Small intestine (tissue), 7 donors: ENCODE measurements around the gene PTGIS. TPM values are rescaled to one million over a fixed set of nuclear protein-coding genes. Genes with fewer than 3 reads are reported as not detected.

Experiments
- DNase-seq, 2 donors: peaks; one replicate each; pipeline versions ENCODE4 v3.0.0 to v3.0.0-alpha.2; 2013
- FAIRE-seq: peaks from 2 replicates; lab custom pipeline; 2012; peaks lifted over from hg19 to GRCh38; lab: Jason Lieb, UNC
- H3K27ac ChIP-seq, 3 donors: one replicate each; pipeline ENCODE4 v1.5.1; 2013; ENCODE audit warnings: low read length in 2 of 3, mild to moderate bottlenecking in 2 of 3, control low read depth in 1 of 3, inconsistent platforms in 1 of 3, low read depth in 1 of 3, moderate library complexity in 1 of 3
- H3K27me3 ChIP-seq, 3 donors: one replicate each; pipeline ENCODE4 v1.6.1; 2013; ENCODE audit warnings: low read length in 3 of 3, inconsistent platforms in 1 of 3; ENCODE audit not compliant: control insufficient read depth in 3 of 3, insufficient read depth in 3 of 3
- H3K36me3 ChIP-seq, 3 donors: one replicate each; pipeline ENCODE4 v1.6.1; 2013; ENCODE audit warnings: low read length in 3 of 3, inconsistent platforms in 1 of 3, low read depth in 1 of 3, mild to moderate bottlenecking in 1 of 3, moderate library complexity in 1 of 3; ENCODE audit not compliant: control insufficient read depth in 3 of 3, insufficient read depth in 2 of 3
- H3K4me1 ChIP-seq, 3 donors: one replicate each; pipeline ENCODE4 v1.6.1; 2013; ENCODE audit warnings: low read length in 2 of 3, inconsistent platforms in 1 of 3, low read depth in 1 of 3, mild to moderate bottlenecking in 1 of 3, moderate library complexity in 1 of 3; ENCODE audit not compliant: control insufficient read depth in 3 of 3, insufficient read depth in 2 of 3
- H3K4me3 ChIP-seq, 3 donors: one replicate each; pipeline ENCODE4 v1.5.1; 2013; ENCODE audit warnings: low read length in 3 of 3, control low read depth in 1 of 3, inconsistent platforms in 1 of 3, low read depth in 1 of 3, mild to moderate bottlenecking in 1 of 3, moderate library complexity in 1 of 3
- H3K9me3 ChIP-seq, 2 donors: one replicate each; pipeline ENCODE4 v1.6.1; 2013; ENCODE audit warnings: low read depth in 1 of 2, low read length in 1 of 2; ENCODE audit not compliant: control insufficient read depth in 2 of 2, insufficient read depth in 1 of 2
- WGBS, 3 donors: extraction: QIAGEN DNeasy Blood & Tissue Kit; methylation state at CpG; one replicate each; pipeline ENCODE4 v1.1.7; 2013; 5-methylcytosine and 5-hydroxymethylcytosine counted together
- polyA plus RNA-seq, 4 donors: library from polyadenylated mRNA; stranded (reverse) in 3 of 4; unstranded in 1 of 4; fragments of 200-250 nt in 3 of 4; fragments of 120-200 nt in 1 of 4; gene quantifications; one replicate each; pipeline versions ENCODE4 v1.2.1 to v1.2.3, GENCODE V29; 2013
- donor health status: healthy with polysubstance abuse.
- donor health status: control.
- donor health status: control.
- donor health status: Bipolar disorder and iron deficiency.
- donor health status: healthy.

PTGIS gene
- polyA plus RNA-seq, 4 donors = 0.22 to 15.1 (median 4.4) TPM

DNA sequence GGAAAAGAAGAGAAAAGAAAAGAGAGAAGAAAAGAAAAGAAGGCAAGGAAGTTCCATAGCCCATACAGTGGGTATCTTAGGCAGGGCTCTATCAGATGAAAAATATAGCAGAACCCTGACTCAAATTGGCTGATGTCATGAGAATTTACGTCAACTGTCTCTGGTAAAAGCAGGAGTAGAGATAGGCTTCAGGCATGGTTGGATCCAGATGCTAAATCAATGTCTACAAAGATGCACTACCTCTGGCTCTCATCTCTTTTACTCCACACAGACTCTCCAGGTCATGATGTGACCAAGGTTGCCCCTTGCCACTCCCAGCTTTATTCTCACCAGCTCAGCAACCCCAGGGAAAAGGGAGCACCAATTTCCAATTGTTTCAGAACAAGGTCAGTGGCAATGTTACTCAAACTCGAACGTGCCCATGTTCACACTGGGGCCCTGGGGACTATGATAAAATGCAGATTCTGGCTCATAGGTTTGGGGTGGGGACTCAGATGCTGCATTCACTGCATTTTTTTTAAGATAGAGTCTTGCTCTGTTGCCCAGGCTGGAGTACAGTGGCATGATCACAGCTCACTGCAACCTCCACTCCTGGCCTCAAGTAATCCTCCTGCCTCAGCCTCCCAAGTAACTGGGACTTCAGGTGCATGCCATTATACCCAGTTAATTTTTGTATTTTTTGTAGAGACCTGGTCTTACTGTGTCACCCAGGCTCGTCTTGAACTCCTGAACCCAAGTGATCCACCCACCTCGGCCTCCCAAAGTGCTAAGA, 33.4 kb upstream of the PTGIS start:
- no peak for FAIRE-seq

DNA sequence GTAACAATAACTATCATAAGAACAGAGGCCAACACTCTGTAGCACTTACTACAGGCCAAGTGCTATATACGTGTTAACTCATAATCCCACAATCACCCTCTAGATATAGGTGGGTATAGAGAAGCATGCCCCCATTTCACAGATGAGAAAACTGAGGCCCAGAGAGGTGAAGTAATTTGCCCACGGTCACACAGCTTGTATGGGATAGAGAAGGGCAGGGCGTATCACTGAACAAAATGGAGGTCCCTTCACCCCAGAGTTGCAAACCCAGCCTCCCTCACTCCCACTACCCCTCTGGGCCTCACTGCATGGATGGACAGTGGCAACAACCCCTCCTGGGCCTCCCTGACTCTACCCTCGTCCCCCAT, 31.8 kb upstream of the PTGIS start:
- DNase-seq (no peak), FAIRE-seq (no peak)
- Histone ChIP-seq H3K4me3 (peak overlapping the region in 1 of 3 donors; percentile 22), H3K9me3 (peaks cover 0 to 8% of the 10 kb centered on the region in 2 donors), H3K27me3 (no peaks in the 10 kb centered on the region), H3K4me1 (peaks cover 0 to 34% (median 0%) of the 10 kb centered on the region in 3 donors), H3K27ac (peak overlapping the region in 1 of 3 donors; percentile 88), H3K36me3 (peaks cover 0 to 3% (median 0%) of the 10 kb centered on the region in 3 donors)
- 92 to 97% (median 96%) methylated on average over 4 of the region's 4 CpGs for WGBS, 3 donors

More for the DNA sequence above, 33.4 kb upstream of the PTGIS start:
- WGBS, 3 donors = 79 to 90% (median 84%) methylated on average over 5 of the region's 5 CpGs
- H3K9me3 ChIP-seq = peaks cover 0 to 8% of the 10 kb centered on the region in 2 donors
- H3K4me1 ChIP-seq = peaks cover 0 to 25% (median 0%) of the 10 kb centered on the region in 3 donors
- no peak overlapping the region for H3K4me3 ChIP-seq
- H3K36me3 ChIP-seq = peaks cover 0 to 3% (median 0%) of the 10 kb centered on the region in 3 donors
- H3K27me3 ChIP-seq = no peaks in the 10 kb centered on the region
- peak overlapping the region in 1 of 3 donors; percentile 88 for H3K27ac ChIP-seq
- DNase-seq = no peak

DNA sequence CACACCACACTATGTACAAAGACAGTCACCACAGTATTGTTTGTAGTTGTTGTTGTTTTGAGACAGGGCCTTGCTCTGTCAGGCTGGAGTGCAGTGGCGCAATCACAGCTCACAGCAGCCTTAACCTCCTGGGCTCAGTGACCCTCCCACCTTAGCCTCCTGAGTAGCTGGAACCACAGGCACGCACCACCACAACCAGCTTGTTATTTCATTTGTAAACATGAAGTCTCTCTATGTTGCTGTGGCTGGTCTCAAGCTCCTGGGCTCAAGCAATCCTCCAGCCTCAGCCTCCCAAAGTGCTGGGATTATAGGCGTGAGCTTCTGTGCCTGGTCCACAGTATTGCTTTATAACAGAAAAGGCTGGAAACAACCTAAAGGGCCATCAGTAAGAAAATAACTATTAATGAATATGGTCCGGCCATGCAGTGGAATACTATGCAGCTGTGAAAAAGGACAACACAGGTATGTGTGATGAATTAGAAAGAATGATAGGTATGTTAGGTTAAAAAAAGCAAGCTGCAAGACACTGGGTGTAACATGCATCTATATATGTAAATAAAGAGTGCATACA, 30.0 kb upstream of the PTGIS start:
- Histone ChIP-seq H3K9me3 (peaks cover 0 to 8% of the 10 kb centered on the region in 2 donors), H3K27ac (no peak overlapping the region), H3K27me3 (no peaks in the 10 kb centered on the region), H3K4me1 (peaks cover 0 to 37% (median 0%) of the 10 kb centered on the region in 3 donors), H3K36me3 (peaks cover 0 to 3% (median 0%) of the 10 kb centered on the region in 3 donors), H3K4me3 (no peak overlapping the region)
- FAIRE-seq (no peak), DNase-seq (no peak)
- 84 to 97% (median 95%) methylated on average over 4 of the region's 4 CpGs for WGBS, 3 donors

DNA sequence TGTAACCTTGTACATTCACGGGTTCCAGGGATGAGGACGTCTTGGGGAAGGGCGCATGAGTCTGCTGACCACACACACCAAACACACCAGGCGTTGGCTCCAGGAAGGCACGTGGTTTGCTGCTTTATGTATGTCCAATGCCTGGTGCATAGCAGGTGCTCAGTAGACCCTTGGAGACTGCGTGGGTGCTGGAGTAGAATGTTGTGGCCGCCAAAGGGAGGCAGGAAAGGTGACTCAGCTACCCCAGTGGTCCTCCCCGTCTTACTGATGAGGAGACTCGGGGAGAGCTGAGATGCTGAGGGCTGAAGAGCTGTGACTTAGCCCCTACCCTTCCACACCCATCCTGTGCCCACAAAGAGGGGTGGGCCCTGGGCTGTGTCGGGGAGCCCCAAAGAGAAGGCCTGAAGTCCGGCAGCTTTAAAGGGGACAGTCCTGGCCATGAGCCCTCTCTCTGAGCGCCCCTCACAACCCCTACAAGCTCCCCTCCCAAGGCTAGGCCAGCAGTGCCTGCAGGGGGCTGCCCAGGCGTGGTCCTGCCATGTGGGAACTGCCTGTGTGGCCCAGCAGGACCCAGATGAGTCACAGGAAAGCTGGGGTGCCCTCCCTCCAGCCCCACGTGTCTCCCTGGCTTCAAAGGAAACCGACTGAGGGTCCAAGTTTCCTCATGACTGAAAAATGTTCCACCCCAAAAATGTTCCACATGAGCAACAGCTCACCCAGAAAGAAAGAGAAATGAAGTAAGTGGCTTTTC, 28.0 kb upstream of the PTGIS start:
- peaks cover 0 to 42% (median 2%) of the 10 kb centered on the region in 3 donors for H3K4me1 ChIP-seq
- no peak for FAIRE-seq

DNA sequence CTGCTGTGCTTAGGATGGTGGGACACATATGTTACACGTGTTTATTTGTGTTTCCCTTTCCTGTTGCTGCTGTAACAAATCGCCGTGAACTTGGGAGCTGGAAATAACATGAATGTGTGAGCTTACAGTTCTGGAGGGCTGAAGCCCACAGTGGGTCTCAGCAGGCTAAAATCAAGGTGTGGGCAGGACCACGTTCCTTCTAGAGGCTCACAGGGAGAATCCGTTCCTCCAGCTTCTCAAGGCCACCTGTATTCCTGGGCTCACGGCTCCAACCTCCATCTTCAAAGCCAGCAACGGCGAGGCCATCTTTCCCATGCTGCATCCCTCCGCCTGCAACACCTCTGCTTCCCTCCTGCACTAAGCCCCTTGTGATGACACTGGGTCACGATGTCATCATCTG, 27.4 kb upstream of the PTGIS start:
- no peaks in the 10 kb centered on the region for H3K27me3 ChIP-seq
- H3K36me3 ChIP-seq = peaks cover 0 to 3% (median 0%) of the 10 kb centered on the region in 3 donors
- WGBS, 3 donors = 80 to 88% (median 85%) methylated on average over 10 of the region's 10 CpGs
- DNase-seq (no peak), FAIRE-seq (no peak)
- H3K9me3 ChIP-seq = peaks cover 0 to 5% of the 10 kb centered on the region in 2 donors
- H3K27ac ChIP-seq = peak overlapping the region in 1 of 3 donors; percentile 2
- peaks cover 0 to 40% (median 2%) of the 10 kb centered on the region in 3 donors for H3K4me1 ChIP-seq
- H3K4me3 ChIP-seq = no peak overlapping the region

More for the DNA sequence above, 28.0 kb upstream of the PTGIS start:
- H3K27me3 ChIP-seq = no peaks in the 10 kb centered on the region
- H3K4me3 ChIP-seq = no peak overlapping the region
- peaks cover 0 to 5% of the 10 kb centered on the region in 2 donors for H3K9me3 ChIP-seq
- WGBS, 3 donors = 54 to 74% (median 67%) methylated on average over 12 to 15 of the region's 15 CpGs
- H3K36me3 ChIP-seq = peaks cover 0 to 3% (median 0%) of the 10 kb centered on the region in 3 donors
- peak overlapping the region in 1 of 3 donors; percentile 2 for H3K27ac ChIP-seq
- DNase-seq = peak in 1 of 2 donors; percentile 56

DNA sequence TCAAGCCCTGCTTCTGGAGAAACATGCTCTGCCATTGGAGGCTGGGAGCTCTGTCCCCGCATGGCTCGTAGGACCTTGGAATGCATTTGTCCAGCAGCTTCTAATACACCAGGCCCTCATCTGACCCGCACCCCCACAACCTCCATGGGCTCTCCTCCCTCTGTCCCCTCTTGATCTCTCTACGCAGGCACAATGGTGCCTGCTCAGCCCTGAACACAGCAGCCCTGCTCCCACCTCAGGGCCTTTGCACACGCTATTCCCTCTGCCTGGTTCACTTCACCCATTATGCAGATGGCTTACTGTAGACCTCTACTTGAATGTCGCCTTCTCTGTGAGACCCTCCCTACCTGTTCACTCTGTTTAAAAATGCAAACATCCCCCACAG, 27.0 kb upstream of the PTGIS start:
- Histone ChIP-seq H3K4me1 (peaks cover 0 to 39% (median 2%) of the 10 kb centered on the region in 3 donors), H3K27ac (peak overlapping the region in 2 of 3 donors; percentile 56 to 79), H3K4me3 (no peak overlapping the region), H3K27me3 (no peaks in the 10 kb centered on the region), H3K36me3 (peaks cover 0 to under 1% (median 0%) of the 10 kb centered on the region in 3 donors), H3K9me3 (peaks cover 0 to 5% of the 10 kb centered on the region in 2 donors)
- 86 to 99% (median 91%) methylated on average over 5 to 6 of the region's 6 CpGs for WGBS, 3 donors
- DNase-seq (no peak), FAIRE-seq (no peak)

DNA sequence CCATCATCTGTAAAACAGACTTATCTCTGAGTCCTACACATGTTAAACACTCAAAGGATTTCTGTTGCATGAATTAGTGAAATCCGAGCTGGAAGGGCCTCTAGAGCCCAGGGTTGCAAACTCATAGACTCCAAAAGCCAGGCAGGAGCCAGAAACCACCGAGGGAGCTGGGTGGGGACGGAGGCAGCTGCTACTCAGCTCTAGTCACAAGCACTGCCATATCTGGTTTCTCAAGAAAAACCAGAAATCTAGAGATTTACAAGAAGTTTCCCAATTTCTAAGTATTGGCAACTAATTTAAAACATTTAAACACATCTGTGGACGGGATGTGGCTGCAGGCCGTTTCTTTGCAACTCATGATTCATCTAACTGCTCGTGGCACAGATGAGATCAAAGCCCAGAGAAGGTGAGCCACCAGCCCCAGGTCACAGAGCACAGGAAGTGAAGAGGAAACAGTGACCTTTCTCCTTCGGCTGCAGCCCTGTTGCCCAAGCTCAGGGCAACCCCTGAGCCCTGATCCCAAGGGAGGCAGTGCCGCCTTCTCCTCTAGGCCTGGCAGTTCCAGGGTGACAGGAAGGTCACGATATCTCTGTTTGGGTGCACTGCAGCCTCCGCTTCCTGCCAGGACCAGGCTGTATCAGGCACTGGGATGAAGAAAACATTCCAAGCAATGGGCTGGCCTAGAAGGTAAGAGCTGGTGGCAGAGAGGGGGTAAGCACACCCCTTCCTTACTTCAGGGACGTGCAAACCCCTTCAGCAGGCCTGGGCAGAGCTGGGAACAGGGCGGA, 26.4 kb upstream of the PTGIS start:
- Histone ChIP-seq H3K27ac (peak overlapping the region in 2 of 3 donors; percentile 56 to 79), H3K9me3 (peaks cover 0 to 5% of the 10 kb centered on the region in 2 donors), H3K27me3 (no peaks in the 10 kb centered on the region), H3K4me1 (peaks cover 0 to 33% (median 2%) of the 10 kb centered on the region in 3 donors), H3K36me3 (no peaks in the 10 kb centered on the region), H3K4me3 (no peak overlapping the region)
- DNase-seq (peak in 1 of 2 donors; percentile 54), FAIRE-seq (no peak)
- 57 to 62% (median 60%) methylated on average over 12 of the region's 12 CpGs for WGBS, 3 donors
